Mesendoderm (in vitro differentiated cells): ENCODE results near the gene CPXM2.

Experiments used
- DNase-seq: peaks from one replicate; pipeline ENCODE4 v3.0.0; 2013
- H2AK5ac ChIP-seq: 2 replicates; pipeline ENCODE4 v1.6.1; 2013; ENCODE audit warnings: low read length, inconsistent platforms
- H2BK120ac ChIP-seq: 2 replicates; pipeline ENCODE4 v1.6.1; 2013; ENCODE audit warnings: low read depth, mild to moderate bottlenecking, low read length, moderate library complexity, mixed read lengths
- H2BK15ac ChIP-seq: replicated peaks from 2 replicates; pipeline ENCODE4 v1.6.1; 2013; ENCODE audit warnings: low read depth, mild to moderate bottlenecking, moderate library complexity
- H2BK5ac ChIP-seq: 2 replicates; pipeline ENCODE4 v1.6.1; 2013; ENCODE audit warnings: low read length, inconsistent platforms
- H3K18ac ChIP-seq: 2 replicates; pipeline ENCODE4 v1.6.1; 2013; ENCODE audit warnings: mild to moderate bottlenecking, low read length, mixed read lengths
- H3K23ac ChIP-seq: one replicate; pipeline ENCODE4 v1.6.1; 2013; ENCODE audit warnings: low read length
- H3K27ac ChIP-seq: 2 replicates; pipeline ENCODE4 v1.5.1; 2013; ENCODE audit warnings: low read depth, mild to moderate bottlenecking, inconsistent platforms, low read length, moderate library complexity
- H3K27me3 ChIP-seq: 2 replicates; pipeline ENCODE4 v1.6.1; 2013; ENCODE audit warnings: low read length, control low read depth, mild to moderate bottlenecking, inconsistent platforms; ENCODE audit not compliant: insufficient read depth, poor library complexity
- H3K36me3 ChIP-seq: 2 replicates; pipeline ENCODE4 v1.6.1; 2013; ENCODE audit warnings: low read length, inconsistent platforms; ENCODE audit not compliant: control insufficient read depth, insufficient read depth
- H3K4ac ChIP-seq: one replicate; pipeline ENCODE4 v1.6.1; 2013; ENCODE audit warnings: low read depth, mild to moderate bottlenecking, low read length, moderate library complexity
- H3K4me1 ChIP-seq: 2 replicates; pipeline ENCODE4 v1.6.1; 2013; ENCODE audit warnings: low read depth, low read length, inconsistent platforms; ENCODE audit not compliant: control insufficient read depth
- H3K4me2 ChIP-seq: 2 replicates; pipeline ENCODE4 v1.6.1; 2013; ENCODE audit warnings: low read length
- H3K4me3 ChIP-seq: 2 replicates; pipeline ENCODE4 v1.5.1; 2013; ENCODE audit warnings: mild to moderate bottlenecking, low read length
- H3K56ac ChIP-seq: one replicate; pipeline ENCODE4 v1.6.1; 2013; ENCODE audit warnings: low read length
- H3K79me1 ChIP-seq: 2 replicates; pipeline ENCODE4 v1.6.1; 2013; ENCODE audit warnings: low read length, inconsistent platforms
- H3K79me2 ChIP-seq: 2 replicates; pipeline ENCODE4 v1.6.1; 2013; ENCODE audit warnings: mild to moderate bottlenecking, low read length; ENCODE audit not compliant: control insufficient read depth, insufficient read depth
- H3K9ac ChIP-seq: 2 replicates; pipeline ENCODE4 v1.6.1; 2013; ENCODE audit warnings: low read length, inconsistent platforms
- H4K5ac ChIP-seq: one replicate; pipeline ENCODE4 v1.6.1; 2013; ENCODE audit warnings: low read length
- H4K8ac ChIP-seq: one replicate; pipeline ENCODE4 v1.6.1; 2013; ENCODE audit warnings: low read depth, mild to moderate bottlenecking, control low read depth, low read length, moderate library complexity
- WGBS: extraction: QIAGEN DNeasy Blood & Tissue Kit; methylation state at CpG from one replicate; pipeline ENCODE4 v1.1.7; 2013; ENCODE audit warnings: low lambda C conversion rate, missing lambda C conversion rate; ENCODE audit not compliant: insufficient coverage; ENCODE audit errors: extremely low coverage; 5-methylcytosine and 5-hydroxymethylcytosine counted together

CPXM2 gene

DNA sequence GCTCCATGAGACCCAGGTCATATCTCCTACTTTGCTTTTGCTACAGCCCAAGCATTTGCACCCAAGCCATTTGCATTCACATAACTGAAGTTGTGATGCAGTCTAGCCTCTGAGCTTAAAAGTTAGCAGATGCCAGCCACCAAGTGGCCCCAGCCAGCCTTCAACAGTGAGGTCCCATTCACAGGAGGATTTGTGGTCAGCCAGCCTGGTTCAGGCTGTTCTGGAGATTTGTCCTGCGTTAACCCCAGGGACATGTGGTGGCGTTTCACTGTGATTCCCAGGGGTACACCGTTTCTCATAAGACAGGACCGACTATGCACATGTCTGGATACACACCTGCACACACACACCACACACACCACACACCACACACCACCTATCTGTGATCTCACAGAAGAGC lies 174.3 kb downstream of the CPXM2 start:
- H3K18ac ChIP-seq = no peak overlapping the region
- no CpG with 5 or more reads among the region's 4 CpGs for WGBS
- H4K8ac ChIP-seq = no peak overlapping the region
- no peaks in the 10 kb centered on the region for H3K79me2 ChIP-seq
- H3K27ac ChIP-seq = no peak overlapping the region
- H3K4me3 ChIP-seq = no peak overlapping the region
- H2BK15ac ChIP-seq = no peak overlapping the region
- no peaks in the 10 kb centered on the region for H3K27me3 ChIP-seq
- DNase-seq = no peak
- H3K36me3 ChIP-seq = no peaks in the 10 kb centered on the region
- no peak overlapping the region for H3K9ac ChIP-seq
- H3K4me2 ChIP-seq = no peak overlapping the region
- H3K79me1 ChIP-seq = no peaks in the 10 kb centered on the region
- no peak overlapping the region for H3K4ac ChIP-seq
- no peak overlapping the region for H3K23ac ChIP-seq
- H2BK5ac ChIP-seq = no peak overlapping the region
- H2BK120ac ChIP-seq = no peak overlapping the region
- no peak overlapping the region for H3K56ac ChIP-seq
- no peak overlapping the region for H4K5ac ChIP-seq
- no peak overlapping the region for H2AK5ac ChIP-seq
- H3K4me1 ChIP-seq = no peaks in the 10 kb centered on the region

DNA sequence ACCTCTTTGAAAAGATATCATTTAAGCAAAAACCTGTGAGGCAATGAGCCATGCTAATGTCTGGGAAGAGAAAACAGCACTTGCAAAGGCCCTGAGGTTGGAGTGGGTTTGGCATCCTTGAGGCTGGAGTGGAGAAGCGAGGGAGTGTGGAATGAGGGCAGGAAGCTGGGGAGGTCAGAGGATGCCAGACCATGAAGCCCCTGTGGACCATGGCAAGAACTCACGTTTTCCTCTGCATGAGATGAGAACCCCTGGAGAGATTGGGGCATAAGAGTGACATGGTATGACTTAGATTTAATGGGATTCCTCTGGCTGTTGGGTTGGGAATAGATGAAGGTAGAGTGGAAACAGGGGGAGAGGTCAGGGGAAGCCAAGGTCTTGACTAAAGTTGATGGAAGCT lies 176.1 kb downstream of the CPXM2 start:
- no peak overlapping the region for H2BK15ac ChIP-seq
- no peaks in the 10 kb centered on the region for H3K79me2 ChIP-seq
- H3K4me2 ChIP-seq = no peak overlapping the region
- no peak overlapping the region for H2BK120ac ChIP-seq
- H3K27ac ChIP-seq = no peak overlapping the region
- no peaks in the 10 kb centered on the region for H3K36me3 ChIP-seq
- H3K18ac ChIP-seq = no peak overlapping the region
- no peak overlapping the region for H3K56ac ChIP-seq
- no peak overlapping the region for H2AK5ac ChIP-seq
- H3K4me3 ChIP-seq = no peak overlapping the region
- no peak overlapping the region for H3K23ac ChIP-seq
- WGBS = no CpG with 5 or more reads among the region's 2 CpGs
- no peak overlapping the region for H2BK5ac ChIP-seq
- H3K27me3 ChIP-seq = no peaks in the 10 kb centered on the region
- no peak overlapping the region for H4K8ac ChIP-seq
- H3K79me1 ChIP-seq = no peaks in the 10 kb centered on the region
- H3K4ac ChIP-seq = no peak overlapping the region
- no peak overlapping the region for H4K5ac ChIP-seq
- no peak overlapping the region for H3K9ac ChIP-seq
- DNase-seq = no peak
- no peaks in the 10 kb centered on the region for H3K4me1 ChIP-seq

DNA sequence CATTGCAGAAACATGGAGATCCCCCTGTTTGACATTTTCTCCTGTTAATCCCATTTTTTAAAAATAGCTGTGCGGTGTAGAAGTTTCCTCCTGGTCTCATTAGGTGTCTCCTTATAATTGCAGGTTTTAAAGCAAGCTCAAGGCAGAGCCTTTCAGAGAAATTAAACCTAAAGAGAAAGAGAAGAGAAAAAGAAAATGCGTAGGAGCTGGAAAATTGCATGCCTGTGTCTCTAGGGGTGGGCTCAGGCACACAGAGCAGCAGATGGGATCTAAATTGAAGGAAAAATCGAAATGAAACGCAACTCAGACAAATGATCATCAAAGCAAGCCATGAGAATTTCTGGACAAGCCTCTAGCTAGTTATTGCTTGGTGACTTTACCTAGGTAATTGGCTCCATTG lies 185.4 kb downstream of the CPXM2 start:
- no peak overlapping the region for H3K4me2 ChIP-seq
- no peak overlapping the region for H2BK5ac ChIP-seq
- WGBS = no CpG with 5 or more reads among the region's 4 CpGs

DNA sequence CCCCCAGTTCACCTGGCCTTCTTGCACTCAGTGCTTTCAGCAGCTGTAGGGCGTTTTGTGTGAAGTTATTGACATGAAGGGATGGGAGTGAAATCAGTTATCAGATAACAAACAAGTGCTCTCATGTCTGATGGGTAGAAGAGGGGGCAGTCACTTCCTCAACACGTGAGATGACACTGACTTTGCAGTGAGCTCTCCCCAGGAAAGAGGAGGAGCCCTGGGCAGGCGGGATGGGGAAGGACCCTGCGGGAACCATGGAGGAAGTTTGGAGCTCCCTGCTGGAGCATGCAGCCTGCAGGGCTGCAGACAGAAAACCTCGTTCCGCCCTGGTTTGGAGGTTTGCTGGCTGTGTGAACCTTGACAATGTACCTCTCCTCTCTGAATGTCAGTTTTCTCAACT lies 186.8 kb downstream of the CPXM2 start:
- peak; percentile 34 for DNase-seq
- Histone ChIP-seq H2BK5ac (no peak overlapping the region), H4K8ac (no peak overlapping the region), H3K23ac (no peak overlapping the region), H3K79me2 (no peaks in the 10 kb centered on the region), H3K4me2 (no peak overlapping the region), H3K27me3 (no peaks in the 10 kb centered on the region), H3K79me1 (no peaks in the 10 kb centered on the region), H3K36me3 (no peaks in the 10 kb centered on the region), H4K5ac (no peak overlapping the region), H3K56ac (no peak overlapping the region), H2AK5ac (no peak overlapping the region), H3K4me1 (no peaks in the 10 kb centered on the region), H2BK15ac (no peak overlapping the region), H3K9ac (no peak overlapping the region), H3K4ac (no peak overlapping the region), H2BK120ac (no peak overlapping the region), H3K27ac (no peak overlapping the region), H3K18ac (no peak overlapping the region), H3K4me3 (no peak overlapping the region)
- no CpG with 5 or more reads among the region's 6 CpGs for WGBS

More for the DNA sequence above, 185.4 kb downstream of the CPXM2 start:
- no peak overlapping the region for H3K9ac ChIP-seq
- no peaks in the 10 kb centered on the region for H3K4me1 ChIP-seq
- no peak for DNase-seq
- no peaks in the 10 kb centered on the region for H3K27me3 ChIP-seq
- no peaks in the 10 kb centered on the region for H3K36me3 ChIP-seq
- H3K79me1 ChIP-seq = no peaks in the 10 kb centered on the region
- no peak overlapping the region for H4K5ac ChIP-seq
- H3K4ac ChIP-seq = no peak overlapping the region
- H3K56ac ChIP-seq = no peak overlapping the region
- H2BK15ac ChIP-seq = no peak overlapping the region
- no peaks in the 10 kb centered on the region for H3K79me2 ChIP-seq
- H3K18ac ChIP-seq = no peak overlapping the region
- no peak overlapping the region for H3K27ac ChIP-seq
- H2BK120ac ChIP-seq = no peak overlapping the region
- H4K8ac ChIP-seq = no peak overlapping the region
- no peak overlapping the region for H3K23ac ChIP-seq
- no peak overlapping the region for H2AK5ac ChIP-seq
- no peak overlapping the region for H3K4me3 ChIP-seq

DNA sequence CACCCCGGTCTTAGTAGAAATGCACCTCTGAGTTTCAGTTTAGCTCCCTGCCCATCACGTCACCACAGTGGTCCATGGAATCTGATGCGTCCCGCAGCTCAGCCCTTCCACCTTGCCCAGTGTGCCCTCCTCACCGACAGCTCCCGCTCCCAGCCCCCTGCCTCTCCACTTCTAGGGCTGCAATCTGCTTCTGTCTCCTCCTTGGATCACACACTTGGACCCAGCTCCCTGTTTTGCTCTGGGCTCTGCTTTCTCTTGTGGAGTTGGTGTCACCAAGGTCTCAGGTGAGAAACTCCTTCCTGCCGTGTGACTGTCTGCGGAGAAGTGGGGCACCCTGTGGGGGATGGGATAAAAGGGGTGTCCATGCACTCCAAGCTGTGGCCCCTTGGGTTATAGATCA lies 187.5 kb downstream of the CPXM2 start:
- no peak overlapping the region for H2AK5ac ChIP-seq
- DNase-seq = no peak
- no peaks in the 10 kb centered on the region for H3K27me3 ChIP-seq
- no peak overlapping the region for H4K8ac ChIP-seq
- H3K9ac ChIP-seq = no peak overlapping the region
- H3K56ac ChIP-seq = no peak overlapping the region
- no peak overlapping the region for H2BK5ac ChIP-seq
- H3K27ac ChIP-seq = no peak overlapping the region
- no peak overlapping the region for H2BK120ac ChIP-seq
- H3K4me1 ChIP-seq = no peaks in the 10 kb centered on the region
- WGBS = no CpG with 5 or more reads among the region's 8 CpGs
- no peak overlapping the region for H3K4me3 ChIP-seq
- no peak overlapping the region for H3K4ac ChIP-seq
- no peaks in the 10 kb centered on the region for H3K79me2 ChIP-seq
- no peak overlapping the region for H3K23ac ChIP-seq
- H4K5ac ChIP-seq = no peak overlapping the region
- no peaks in the 10 kb centered on the region for H3K36me3 ChIP-seq
- no peaks in the 10 kb centered on the region for H3K79me1 ChIP-seq
- H3K4me2 ChIP-seq = no peak overlapping the region
- H3K18ac ChIP-seq = no peak overlapping the region
- H2BK15ac ChIP-seq = no peak overlapping the region

DNA sequence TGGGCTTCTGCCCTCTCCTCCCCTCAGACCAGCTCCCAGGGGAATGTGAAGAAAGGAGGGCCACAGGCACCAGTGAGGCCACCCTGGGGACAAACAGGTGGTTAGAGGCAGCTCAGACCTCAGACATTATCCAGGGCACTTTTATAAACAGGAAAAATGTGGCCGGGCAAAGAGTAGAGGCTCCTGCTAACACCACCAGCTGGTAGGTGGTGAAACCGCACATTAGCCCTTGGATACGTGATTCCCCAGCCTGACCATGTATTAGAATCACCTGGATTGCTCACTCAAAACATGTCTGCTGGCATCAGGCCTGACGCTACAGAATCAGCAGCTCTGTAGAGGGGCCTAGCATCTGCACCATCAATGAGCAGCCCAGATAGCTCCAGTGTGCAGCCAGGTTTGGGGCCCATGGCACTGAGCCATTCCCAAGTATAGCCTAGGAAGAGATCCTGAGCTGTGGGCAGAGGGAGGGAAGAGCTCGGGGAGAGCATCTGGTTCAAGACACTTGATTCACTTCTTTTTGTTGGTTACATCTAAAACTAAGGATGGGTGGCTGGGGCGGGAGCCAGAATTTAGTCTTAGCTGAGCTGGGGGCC lies 188.3 kb downstream of the CPXM2 start:
- H3K36me3 ChIP-seq = no peaks in the 10 kb centered on the region
- no peak overlapping the region for H3K18ac ChIP-seq
- H3K4me2 ChIP-seq = no peak overlapping the region
- no peaks in the 10 kb centered on the region for H3K79me1 ChIP-seq
- H3K23ac ChIP-seq = no peak overlapping the region
- no peak overlapping the region for H4K5ac ChIP-seq
- WGBS = no CpG with 5 or more reads among the region's 6 CpGs
- H2BK5ac ChIP-seq = no peak overlapping the region
- H2BK120ac ChIP-seq = no peak overlapping the region
- H3K4me1 ChIP-seq = no peaks in the 10 kb centered on the region
- H4K8ac ChIP-seq = no peak overlapping the region
- no peaks in the 10 kb centered on the region for H3K27me3 ChIP-seq
- H3K56ac ChIP-seq = no peak overlapping the region
- DNase-seq = no peak
- no peak overlapping the region for H3K4ac ChIP-seq
- H2AK5ac ChIP-seq = no peak overlapping the region
- H2BK15ac ChIP-seq = no peak overlapping the region
- no peak overlapping the region for H3K27ac ChIP-seq
- H3K4me3 ChIP-seq = no peak overlapping the region
- H3K9ac ChIP-seq = no peak overlapping the region
- no peaks in the 10 kb centered on the region for H3K79me2 ChIP-seq
